ENCODE results near the gene LSMEM2. TPM values are rescaled to one million over a fixed set of nuclear protein-coding genes. Genes with fewer than 3 reads are reported as not detected.
"Not testable (repeated sequence)": the region's sequence is repeated elsewhere in the genome, so short reads cannot be mapped to it uniquely, and the experiment has no call there.

Gene LSMEM2
- total and polyA plus RNA-seq, 2 donors: 0.11 TPM; not detected in 1

GRCh38 chr3:50260942-50261441 is 17.9 kb upstream of the LSMEM2 start:
- WGBS: 97% methylated on average over 5 of the region's 5 CpGs
- peaks cover 3 to 30% of the 10 kb centered on the region in 2 donors for H3K4me1 ChIP-seq (ENCODE audit: control insufficient read depth in 2 of 2, insufficient read depth in 2 of 2, low read length in 2 of 2)
- no peak overlapping the region for H3K27ac ChIP-seq (ENCODE audit: low read depth in 1 of 2, low read length in 1 of 2)
- DNase-seq (ENCODE audit: low read depth in 6 of 9, low spot score in 9 of 9): no peak
- no peak overlapping the region for H3K4me3 ChIP-seq (ENCODE audit: low read length in 2 of 2)
- peaks cover 0 to 17% of the 10 kb centered on the region in 2 donors for H3K27me3 ChIP-seq (ENCODE audit: control insufficient read depth in 2 of 2, insufficient read depth in 1 of 2, low read length in 1 of 2)
- no peaks in the 10 kb centered on the region for H3K9me3 ChIP-seq (ENCODE audit: control insufficient read depth in 2 of 2, insufficient read depth in 1 of 2, low read length in 1 of 2)
- peaks cover 25 to 32% of the 10 kb centered on the region in 2 donors for H3K36me3 ChIP-seq (ENCODE audit: control insufficient read depth in 2 of 2, insufficient read depth in 2 of 2, low read length in 1 of 2)

- 97% methylated on average over 2 of the region's 2 CpGs for WGBS
- Histone ChIP-seq H3K9me3 (ENCODE audit: control insufficient read depth in 2 of 2, insufficient read depth in 1 of 2, low read length in 1 of 2) (no peaks in the 10 kb centered on the region), H3K27ac (ENCODE audit: low read depth in 1 of 2, low read length in 1 of 2) (no peak overlapping the region), H3K4me3 (ENCODE audit: low read length in 2 of 2) (no peak overlapping the region), H3K4me1 (ENCODE audit: control insufficient read depth in 2 of 2, insufficient read depth in 2 of 2, low read length in 2 of 2) (peaks cover 3 to 30% of the 10 kb centered on the region in 2 donors), H3K36me3 (ENCODE audit: control insufficient read depth in 2 of 2, insufficient read depth in 2 of 2, low read length in 1 of 2) (peaks cover 20 to 27% of the 10 kb centered on the region in 2 donors), H3K27me3 (ENCODE audit: control insufficient read depth in 2 of 2, insufficient read depth in 1 of 2, low read length in 1 of 2) (peaks cover 0 to 23% of the 10 kb centered on the region in 2 donors)
- DNase-seq (ENCODE audit: low read depth in 6 of 9, low spot score in 9 of 9): no peak
These were observed 17.4 kb upstream of the LSMEM2 start for GRCh38 chr3:50261505-50261904.

- Histone ChIP-seq H3K36me3 (ENCODE audit: control insufficient read depth in 2 of 2, insufficient read depth in 2 of 2, low read length in 1 of 2) (peaks cover 13 to 20% of the 10 kb centered on the region in 2 donors), H3K27me3 (ENCODE audit: control insufficient read depth in 2 of 2, insufficient read depth in 1 of 2, low read length in 1 of 2) (peaks cover 3 to 30% of the 10 kb centered on the region in 2 donors), H3K4me1 (ENCODE audit: control insufficient read depth in 2 of 2, insufficient read depth in 2 of 2, low read length in 2 of 2) (peaks cover 3 to 30% of the 10 kb centered on the region in 2 donors)
- WGBS: 98% methylated on average over 4 of the region's 4 CpGs
- H3K4me3 ChIP-seq (ENCODE audit: low read length in 2 of 2); H3K27ac ChIP-seq (ENCODE audit: low read depth in 1 of 2, low read length in 1 of 2); H3K9me3 ChIP-seq (ENCODE audit: control insufficient read depth in 2 of 2, insufficient read depth in 1 of 2, low read length in 1 of 2); DNase-seq (ENCODE audit: low read depth in 6 of 9, low spot score in 9 of 9): not testable (repeated sequence)
These were observed 16.7 kb upstream of the LSMEM2 start for GRCh38 chr3:50262200-50262599.

- peaks cover 3 to 30% of the 10 kb centered on the region in 2 donors for H3K4me1 ChIP-seq (ENCODE audit: control insufficient read depth in 2 of 2, insufficient read depth in 2 of 2, low read length in 2 of 2)
- no peak overlapping the region for H3K27ac ChIP-seq (ENCODE audit: low read depth in 1 of 2, low read length in 1 of 2)
- no peaks in the 10 kb centered on the region for H3K9me3 ChIP-seq (ENCODE audit: control insufficient read depth in 2 of 2, insufficient read depth in 1 of 2, low read length in 1 of 2)
- H3K27me3 ChIP-seq (ENCODE audit: control insufficient read depth in 2 of 2, insufficient read depth in 1 of 2, low read length in 1 of 2): peaks cover 7 to 35% of the 10 kb centered on the region in 2 donors
- 96% methylated on average over 7 of the region's 7 CpGs for WGBS
- DNase-seq (ENCODE audit: low read depth in 6 of 9, low spot score in 9 of 9): no peak
- no peak overlapping the region for H3K4me3 ChIP-seq (ENCODE audit: low read length in 2 of 2)
- H3K36me3 ChIP-seq (ENCODE audit: control insufficient read depth in 2 of 2, insufficient read depth in 2 of 2, low read length in 1 of 2): peaks cover 7 to 15% of the 10 kb centered on the region in 2 donors
These were observed 16.1 kb upstream of the LSMEM2 start for GRCh38 chr3:50262778-50263177.

- H3K4me3 ChIP-seq (ENCODE audit: low read length in 2 of 2): no peak overlapping the region
- H3K27ac ChIP-seq (ENCODE audit: low read depth in 1 of 2, low read length in 1 of 2): no peak overlapping the region
- DNase-seq (ENCODE audit: low read depth in 6 of 9, low spot score in 9 of 9): no peak
- peaks cover 7 to 45% of the 10 kb centered on the region in 2 donors for H3K27me3 ChIP-seq (ENCODE audit: control insufficient read depth in 2 of 2, insufficient read depth in 1 of 2, low read length in 1 of 2)
- 94% methylated on average over 6 of the region's 6 CpGs for WGBS
- H3K36me3 ChIP-seq (ENCODE audit: control insufficient read depth in 2 of 2, insufficient read depth in 2 of 2, low read length in 1 of 2): peaks cover 0 to 5% of the 10 kb centered on the region in 2 donors
- H3K9me3 ChIP-seq (ENCODE audit: control insufficient read depth in 2 of 2, insufficient read depth in 1 of 2, low read length in 1 of 2): no peaks in the 10 kb centered on the region
- H3K4me1 ChIP-seq (ENCODE audit: control insufficient read depth in 2 of 2, insufficient read depth in 2 of 2, low read length in 2 of 2): peaks cover 3 to 23% of the 10 kb centered on the region in 2 donors
These were observed 15.2 kb upstream of the LSMEM2 start for GRCh38 chr3:50263478-50264382.

- Histone ChIP-seq H3K9me3 (ENCODE audit: control insufficient read depth in 2 of 2, insufficient read depth in 1 of 2, low read length in 1 of 2) (no peaks in the 10 kb centered on the region), H3K4me3 (ENCODE audit: low read length in 2 of 2) (no peak overlapping the region), H3K4me1 (ENCODE audit: control insufficient read depth in 2 of 2, insufficient read depth in 2 of 2, low read length in 2 of 2) (peaks cover 3 to 20% of the 10 kb centered on the region in 2 donors), H3K36me3 (ENCODE audit: control insufficient read depth in 2 of 2, insufficient read depth in 2 of 2, low read length in 1 of 2) (peaks cover 0 to 2% of the 10 kb centered on the region in 2 donors), H3K27me3 (ENCODE audit: control insufficient read depth in 2 of 2, insufficient read depth in 1 of 2, low read length in 1 of 2) (peaks cover 8 to 52% of the 10 kb centered on the region in 2 donors), H3K27ac (ENCODE audit: low read depth in 1 of 2, low read length in 1 of 2) (no peak overlapping the region)
- WGBS: 78% methylated on average over 7 of the region's 7 CpGs
- no peak for DNase-seq (ENCODE audit: low read depth in 6 of 9, low spot score in 9 of 9)
These were observed 14.4 kb upstream of the LSMEM2 start for GRCh38 chr3:50264383-50264963.

GRCh38 chr3:50264964-50265485 is 13.9 kb upstream of the LSMEM2 start:
- 92% methylated on average over 7 of the region's 7 CpGs for WGBS

GRCh38 chr3:50265571-50265970 is 13.3 kb upstream of the LSMEM2 start:
- Histone ChIP-seq H3K4me1 (ENCODE audit: control insufficient read depth in 2 of 2, insufficient read depth in 2 of 2, low read length in 2 of 2) (peaks cover 0 to 11% of the 10 kb centered on the region in 2 donors), H3K9me3 (ENCODE audit: control insufficient read depth in 2 of 2, insufficient read depth in 1 of 2, low read length in 1 of 2) (no peaks in the 10 kb centered on the region), H3K36me3 (ENCODE audit: control insufficient read depth in 2 of 2, insufficient read depth in 2 of 2, low read length in 1 of 2) (no peaks in the 10 kb centered on the region), H3K4me3 (ENCODE audit: low read length in 2 of 2) (no peak overlapping the region), H3K27me3 (ENCODE audit: control insufficient read depth in 2 of 2, insufficient read depth in 1 of 2, low read length in 1 of 2) (peaks cover 9 to 57% of the 10 kb centered on the region in 2 donors), H3K27ac (ENCODE audit: low read depth in 1 of 2, low read length in 1 of 2) (no peak overlapping the region)
- DNase-seq (ENCODE audit: low read depth in 6 of 9, low spot score in 9 of 9): no peak
- WGBS: 82% methylated on average over 1 of the region's 1 CpG

More at GRCh38 chr3:50264964-50265485, 13.9 kb upstream of the LSMEM2 start:
- no peaks in the 10 kb centered on the region for H3K9me3 ChIP-seq (ENCODE audit: control insufficient read depth in 2 of 2, insufficient read depth in 1 of 2, low read length in 1 of 2)
- no peak overlapping the region for H3K4me3 ChIP-seq (ENCODE audit: low read length in 2 of 2)
- H3K4me1 ChIP-seq (ENCODE audit: control insufficient read depth in 2 of 2, insufficient read depth in 2 of 2, low read length in 2 of 2): peaks cover 3 to 15% of the 10 kb centered on the region in 2 donors
- no peaks in the 10 kb centered on the region for H3K36me3 ChIP-seq (ENCODE audit: control insufficient read depth in 2 of 2, insufficient read depth in 2 of 2, low read length in 1 of 2)
- no peak overlapping the region for H3K27ac ChIP-seq (ENCODE audit: low read depth in 1 of 2, low read length in 1 of 2)
- peaks cover 9 to 58% of the 10 kb centered on the region in 2 donors for H3K27me3 ChIP-seq (ENCODE audit: control insufficient read depth in 2 of 2, insufficient read depth in 1 of 2, low read length in 1 of 2)
- DNase-seq (ENCODE audit: low read depth in 6 of 9, low spot score in 9 of 9): no peak

- Histone ChIP-seq H3K36me3 (ENCODE audit: control insufficient read depth in 2 of 2, insufficient read depth in 2 of 2, low read length in 1 of 2) (no peaks in the 10 kb centered on the region), H3K4me3 (ENCODE audit: low read length in 2 of 2) (no peak overlapping the region), H3K27ac (ENCODE audit: low read depth in 1 of 2, low read length in 1 of 2) (no peak overlapping the region), H3K27me3 (ENCODE audit: control insufficient read depth in 2 of 2, insufficient read depth in 1 of 2, low read length in 1 of 2) (peaks cover 9 to 56% of the 10 kb centered on the region in 2 donors), H3K4me1 (ENCODE audit: control insufficient read depth in 2 of 2, insufficient read depth in 2 of 2, low read length in 2 of 2) (peaks cover 0 to 7% of the 10 kb centered on the region in 2 donors), H3K9me3 (ENCODE audit: control insufficient read depth in 2 of 2, insufficient read depth in 1 of 2, low read length in 1 of 2) (no peaks in the 10 kb centered on the region)
- 92% methylated on average over 6 of the region's 6 CpGs for WGBS
- DNase-seq (ENCODE audit: low read depth in 6 of 9, low spot score in 9 of 9): no peak
These were observed 12.9 kb upstream of the LSMEM2 start for GRCh38 chr3:50266017-50266416.

Measured in thymus (tissue), 11 donors.